H4 (cell line): Measurements from ENCODE around the gene NUDT5. TPM values are rescaled to one million over a fixed set of nuclear protein-coding genes. Genes with fewer than 3 reads are reported as not detected.
"Not testable (repeated sequence)": the region's sequence is repeated elsewhere in the genome, so short reads cannot be mapped to it uniquely, and the experiment has no call there.

Experiments used
- DNase-seq: peaks from one replicate; pipeline ENCODE4 v3.0.0-alpha.2; 2015; ENCODE audit warnings: low spot score
- total RNA-seq: library from RNA; depleted of rRNA; stranded (reverse); fragments of >200 nt; shearing (Covaris generic); gene quantifications from 2 replicates; pipeline ENCODE4 v1.2.3, GENCODE V29; 2014

Gene NUDT5
- total RNA-seq, 1 experiment from 2014 or later = 107 TPM

- no peak for DNase-seq
Measured at GRCh38 chr10:12205082-12205481, 9.4 kb upstream of the NUDT5 start.

GRCh38 chr10:12202226-12202625 is 6.5 kb upstream of the NUDT5 start:
- DNase-seq = no peak

- DNase-seq = no peak
Measured at GRCh38 chr10:12201543-12201942, 5.9 kb upstream of the NUDT5 start.

GRCh38 chr10:12200850-12201249 is 5.2 kb upstream of the NUDT5 start:
- no peak for DNase-seq

- DNase-seq = no peak
Measured at GRCh38 chr10:12198156-12198555, 2.5 kb upstream of the NUDT5 start.

- no peak for DNase-seq
Measured at GRCh38 chr10:12196531-12197211, 980 bp upstream of the NUDT5 start.

- DNase-seq = no peak
Measured at GRCh38 chr10:12195281-12195602, 449 bp downstream of the NUDT5 start.

- DNase-seq = no peak
Measured at GRCh38 chr10:12194752-12195271, 879 bp downstream of the NUDT5 start.

- no peak for DNase-seq
Measured at GRCh38 chr10:12193193-12193592, 2.5 kb downstream of the NUDT5 start.

- DNase-seq = no peak
Measured at GRCh38 chr10:12191715-12192114, 4.0 kb downstream of the NUDT5 start.

- no peak for DNase-seq
Measured at GRCh38 chr10:12189426-12189825, 6.3 kb downstream of the NUDT5 start.

GRCh38 chr10:12188656-12189055 is 7.0 kb downstream of the NUDT5 start:
- no peak for DNase-seq

GRCh38 chr10:12187321-12187905 is 8.3 kb downstream of the NUDT5 start:
- no peak for DNase-seq

- DNase-seq = no peak
Measured at GRCh38 chr10:12186323-12186722, 9.4 kb downstream of the NUDT5 start.

- DNase-seq = no peak
Measured at GRCh38 chr10:12184165-12184564, 11.5 kb downstream of the NUDT5 start.

GRCh38 chr10:12181065-12181775 is 14.5 kb downstream of the NUDT5 start:
- DNase-seq = no peak

- DNase-seq = no peak
Measured at GRCh38 chr10:12180221-12180974, 15.3 kb downstream of the NUDT5 start.

GRCh38 chr10:12179606-12180170 is 16.0 kb downstream of the NUDT5 start:
- no peak for DNase-seq

GRCh38 chr10:12177642-12178041 is 18.0 kb downstream of the NUDT5 start:
- DNase-seq = no peak

GRCh38 chr10:12171512-12171911 is 24.2 kb downstream of the NUDT5 start:
- DNase-seq = not testable (repeated sequence)

- DNase-seq = no peak
Measured at GRCh38 chr10:12165999-12166775, 29.5 kb downstream of the NUDT5 start.
